GM19468 (cell line): ENCODE measurements around the gene ITIH4.

ENCODE experiments used
- ATAC-seq: cut with Tn5 transposase; IDR thresholded peaks from one replicate; pipeline ENCODE4 v1.9.1; 2021; ENCODE audit warnings: mild to moderate bottlenecking, moderate library complexity, moderate number of reproducible peaks; ENCODE audit not compliant: unreplicated experiment; ENCODE audit errors: extremely low read depth

The ITIH4 gene

DNA sequence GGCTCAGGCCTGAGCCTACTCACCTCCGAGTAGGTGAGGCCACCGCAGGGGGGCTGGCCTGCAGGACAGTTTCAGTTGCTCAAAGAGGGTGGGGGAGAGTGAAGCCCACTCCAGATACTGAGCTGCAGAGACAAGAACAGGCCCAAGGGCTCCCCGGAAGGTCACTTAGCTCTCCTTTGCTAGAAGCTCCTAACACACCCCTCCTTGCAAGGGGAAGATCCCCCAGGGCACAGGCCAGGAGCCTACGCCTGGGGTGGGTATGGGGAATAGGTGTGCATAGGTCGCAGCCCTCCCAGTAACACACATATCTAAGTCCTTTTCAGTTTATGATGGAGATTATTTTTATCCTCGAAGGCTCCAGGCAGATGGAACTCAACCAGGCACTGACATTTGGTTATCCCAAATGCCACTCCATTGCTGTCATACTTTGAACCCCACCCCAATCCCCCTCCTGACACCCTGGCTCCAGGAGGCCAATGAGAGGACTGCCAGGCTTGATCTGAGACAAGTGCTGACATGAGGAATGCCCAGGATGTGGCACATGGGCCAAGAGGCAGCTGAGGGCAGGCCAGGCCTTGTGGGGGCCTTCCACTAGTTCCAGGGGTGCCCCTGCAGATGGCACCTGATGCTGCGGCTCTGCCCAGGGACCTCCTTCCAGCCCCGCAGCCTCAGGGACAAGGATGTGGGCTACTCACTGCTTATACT, 5.4 kb upstream of the ITIH4 start:
- ATAC-seq: no peak

DNA sequence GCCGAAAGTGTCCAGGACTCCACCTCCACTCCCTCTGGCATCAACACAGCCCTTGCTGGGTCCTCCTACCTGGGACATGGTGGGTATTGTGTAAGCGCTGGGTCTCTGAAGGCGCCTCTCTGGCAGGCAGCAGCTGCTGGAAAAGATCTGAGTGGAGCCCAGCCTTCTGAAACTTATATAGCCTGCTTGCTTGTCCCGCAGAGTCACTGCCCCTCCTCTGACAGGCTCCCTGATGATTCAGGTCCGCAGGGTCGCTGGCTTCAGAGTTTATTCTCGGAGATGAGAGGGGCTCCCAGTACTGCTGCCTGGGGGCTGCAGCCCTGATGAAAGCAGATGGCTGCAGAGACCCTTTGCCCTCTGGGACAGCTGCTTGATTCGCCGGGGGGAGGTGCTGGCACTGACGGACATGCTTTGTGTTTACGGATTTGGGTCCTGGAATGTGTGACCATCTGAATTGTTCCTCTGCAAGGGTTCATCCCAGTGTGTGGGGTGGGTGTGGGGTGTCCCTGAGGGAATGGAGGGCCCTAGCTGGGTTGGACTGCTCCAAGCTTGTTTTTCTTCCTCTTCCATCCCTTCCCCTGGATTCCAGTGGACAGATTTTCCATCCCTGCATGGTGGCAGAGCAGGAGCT, 4.5 kb upstream of the ITIH4 start, which contains the start of gene MUSTN1:
TSS of gene MUSTN1 (minus strand) at position 149 of the 631 bp plus-strand sequence. CDS start at position 78, 71 bp downstream.
- no peak for ATAC-seq

DNA sequence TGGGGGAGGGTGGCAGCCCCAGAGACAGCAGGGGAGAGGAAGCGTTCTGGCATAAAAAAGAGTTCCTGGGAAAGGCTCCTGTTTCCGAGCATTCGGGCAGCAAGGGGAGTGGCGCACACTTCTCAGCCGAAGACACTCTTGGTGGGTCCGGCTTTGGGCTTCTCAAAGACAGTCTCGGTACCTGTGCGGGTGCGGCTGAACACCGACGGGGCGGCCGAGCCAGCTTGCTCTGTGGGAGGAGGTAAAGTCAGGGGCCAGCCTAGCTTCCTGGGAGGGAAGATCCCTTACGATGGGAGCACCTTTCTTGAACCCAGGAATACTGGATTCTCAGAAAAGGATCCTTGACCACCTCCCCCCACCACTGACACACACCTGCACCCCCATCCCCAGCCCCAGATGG, 2.7 kb upstream of the ITIH4 start:
- no peak for ATAC-seq

DNA sequence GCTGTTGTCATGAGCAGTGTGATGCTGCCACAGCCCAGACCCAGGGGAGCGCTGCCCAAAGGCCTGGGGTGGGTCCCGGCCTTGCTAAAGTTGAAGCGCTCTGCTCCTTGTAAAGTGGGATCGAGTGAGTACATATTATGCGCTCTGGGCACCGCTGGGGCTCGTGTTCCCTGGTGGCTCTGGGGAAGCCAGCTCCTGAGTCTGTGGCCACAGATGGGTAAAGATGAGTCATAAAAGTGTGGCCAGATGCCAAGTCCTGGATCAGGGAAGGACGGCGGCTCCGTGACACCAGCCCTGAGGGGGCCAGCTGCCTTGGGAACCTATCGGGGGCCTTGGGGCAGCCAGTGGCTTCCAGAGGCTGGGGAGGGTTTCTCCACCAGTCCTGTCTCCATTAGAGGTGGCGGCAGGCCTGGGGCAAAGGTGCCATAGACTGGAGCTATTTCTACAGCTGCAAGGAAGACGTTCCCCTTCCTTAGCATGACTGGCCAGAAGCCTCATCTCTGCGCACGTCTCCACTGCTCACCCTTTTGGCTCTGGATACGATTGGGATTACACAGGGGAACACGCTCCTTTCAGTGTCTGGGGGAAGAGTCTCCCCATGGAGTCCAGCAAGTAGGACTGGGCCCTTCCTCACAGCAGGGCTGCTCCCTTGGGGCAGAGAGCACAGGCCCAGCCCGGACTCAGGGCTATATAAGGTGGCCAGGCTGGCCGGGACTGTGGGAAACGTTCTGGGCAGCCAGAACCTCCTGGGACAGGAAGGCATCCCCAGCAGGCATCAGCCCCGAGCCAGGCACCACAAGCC, 1.2 kb upstream of the ITIH4 start:
- no peak for ATAC-seq

DNA sequence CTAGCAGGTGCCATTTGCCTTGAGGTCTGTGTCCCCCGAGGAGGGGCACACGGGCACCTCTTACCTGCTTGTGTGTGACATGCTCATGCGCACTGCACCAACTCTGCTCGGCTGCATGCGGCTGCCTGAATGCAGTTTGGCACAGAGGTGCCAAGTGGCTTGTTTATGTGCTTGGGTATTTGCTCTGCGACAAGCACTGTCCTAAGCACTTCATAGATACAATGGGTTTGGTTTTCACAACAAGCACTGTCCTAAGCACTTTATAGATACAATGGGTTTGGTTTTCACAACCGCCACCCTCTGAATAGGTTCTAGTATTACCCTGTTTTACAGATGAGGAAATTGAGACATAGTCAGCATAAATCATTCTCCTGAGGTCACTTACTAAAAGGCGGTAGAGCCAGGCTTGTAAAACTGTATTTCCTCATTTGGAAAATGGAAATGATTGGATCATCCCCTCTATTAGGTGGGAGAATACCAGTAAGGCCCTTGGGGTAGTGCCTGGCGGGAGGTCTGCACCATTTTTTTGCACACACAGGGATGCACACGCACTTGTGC, 487 bp downstream of the ITIH4 start:
- ATAC-seq: no peak

DNA sequence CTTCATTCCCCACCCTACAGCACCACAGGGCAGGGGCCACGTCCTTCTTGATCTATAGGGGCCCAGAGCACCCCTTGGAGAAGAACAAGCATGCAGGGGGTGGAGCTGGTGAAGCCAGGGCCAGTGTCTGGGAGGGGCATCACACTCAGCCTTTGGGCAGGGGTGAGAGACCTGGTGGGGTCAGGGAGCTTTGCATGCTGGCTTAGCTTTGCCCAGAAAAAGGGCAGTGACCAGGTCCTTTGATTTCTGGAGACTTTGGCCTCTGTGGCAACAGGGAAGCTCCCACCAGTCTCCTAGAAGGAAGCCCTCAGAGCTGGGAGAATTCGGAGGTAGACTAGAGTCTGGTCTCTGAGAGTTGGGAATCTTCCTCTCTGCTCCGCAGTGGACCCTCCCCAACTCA, 990 bp downstream of the ITIH4 start:
- ATAC-seq: no peak

DNA sequence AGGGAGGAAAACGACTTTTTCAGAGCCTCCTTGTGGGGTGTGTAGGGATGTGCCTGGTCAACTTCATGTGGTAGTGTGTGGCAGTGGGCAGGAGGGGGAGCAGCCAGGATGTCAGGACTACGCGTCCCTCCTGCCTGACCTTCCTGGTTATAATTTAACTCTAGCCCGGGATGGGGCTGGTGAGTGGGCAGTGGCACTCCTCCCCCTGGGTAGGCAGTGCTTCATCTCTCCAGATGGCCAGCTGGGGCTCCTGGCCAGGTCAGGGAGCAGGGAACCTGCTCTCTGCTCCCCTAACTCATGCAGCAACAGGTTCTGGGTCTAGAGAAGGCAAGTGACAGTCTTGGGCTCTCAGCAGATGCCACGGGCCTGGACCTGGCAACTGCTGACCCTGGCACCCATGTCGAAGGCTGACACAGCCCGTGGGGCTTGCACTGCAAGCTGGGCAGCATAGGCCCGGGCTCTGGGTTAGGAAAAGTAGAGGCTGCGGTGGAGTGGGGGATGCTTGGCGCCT, 2.6 kb downstream of the ITIH4 start:
- ATAC-seq: no peak

DNA sequence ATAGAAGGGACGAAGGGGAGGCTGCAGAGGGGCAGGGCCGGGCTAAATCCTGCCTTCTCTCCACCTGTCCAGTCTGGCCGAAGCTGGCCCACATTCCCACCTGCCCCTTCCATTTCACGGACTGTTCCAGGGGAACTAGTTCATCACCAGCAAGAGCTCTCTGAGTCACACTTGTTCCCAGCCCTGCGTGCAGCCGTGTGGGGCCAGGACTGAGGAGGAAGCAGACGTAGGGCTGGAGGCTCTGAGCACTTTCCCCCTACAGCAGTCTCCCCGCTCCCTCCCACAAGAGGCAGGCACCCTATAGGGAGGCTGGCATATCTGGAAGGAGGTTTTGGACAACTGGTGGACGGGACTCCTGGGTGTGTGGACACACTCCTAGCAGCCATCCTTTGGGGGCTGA, 3.0 kb downstream of the ITIH4 start:
- no peak for ATAC-seq

DNA sequence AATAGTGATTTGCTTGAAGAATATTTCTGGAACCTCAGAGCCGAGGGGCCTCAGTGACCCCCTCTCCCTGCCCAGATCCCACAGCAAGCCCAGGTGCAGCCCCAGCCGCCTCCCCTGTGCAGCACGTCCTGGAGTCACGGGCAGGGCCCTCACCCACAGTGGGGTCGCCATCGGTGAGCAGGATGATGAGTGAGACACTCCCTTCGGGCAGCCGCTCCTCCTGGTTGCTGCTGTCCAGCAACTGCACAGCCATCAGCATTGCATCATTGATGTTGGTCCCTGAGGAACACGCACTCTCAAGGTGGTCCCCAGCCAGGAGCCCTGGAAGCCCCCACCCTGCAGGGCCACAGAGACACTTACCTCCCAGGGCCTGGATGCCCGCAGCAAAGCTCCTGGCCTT, 6.4 kb downstream of the ITIH4 start:
- no peak for ATAC-seq

DNA sequence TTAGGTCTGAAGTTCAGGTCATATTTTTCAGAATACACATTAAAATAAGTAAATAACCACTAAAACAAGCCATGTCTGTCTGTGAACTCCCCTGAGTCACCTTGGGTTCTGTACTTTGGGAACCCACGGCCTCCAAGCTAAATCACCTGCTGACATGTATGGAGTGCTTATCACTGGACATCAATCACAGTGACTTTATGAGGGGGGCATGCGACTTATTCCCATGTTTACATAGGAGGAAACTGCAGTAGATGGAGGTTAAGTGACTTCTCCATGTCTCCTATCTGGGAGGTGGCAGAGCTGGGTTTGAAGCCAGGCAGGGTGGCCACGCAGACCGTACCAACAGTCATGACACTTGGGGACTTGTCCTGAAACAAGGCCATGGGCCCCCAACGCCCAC, 8.1 kb downstream of the ITIH4 start:
- no peak for ATAC-seq

DNA sequence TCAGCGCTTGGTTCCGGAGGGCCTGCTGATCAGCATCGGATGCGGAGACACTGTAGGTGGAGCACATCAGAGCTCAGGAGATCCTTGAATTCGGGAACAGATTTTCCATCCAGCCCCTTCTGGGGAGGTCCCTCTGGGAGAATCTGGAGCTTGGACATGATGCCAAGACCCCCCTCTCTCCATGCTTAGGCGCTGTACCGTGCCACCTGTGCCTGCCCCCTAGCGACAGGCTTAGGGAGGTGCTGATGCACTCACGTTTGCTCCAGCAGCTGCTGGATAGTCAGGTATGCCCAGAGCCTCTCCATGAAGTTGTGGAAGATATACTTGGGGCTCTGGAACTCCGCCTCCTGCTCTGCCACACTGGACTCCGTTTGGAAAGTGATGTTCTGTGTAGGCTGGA, 9.7 kb downstream of the ITIH4 start:
- ATAC-seq: no peak

DNA sequence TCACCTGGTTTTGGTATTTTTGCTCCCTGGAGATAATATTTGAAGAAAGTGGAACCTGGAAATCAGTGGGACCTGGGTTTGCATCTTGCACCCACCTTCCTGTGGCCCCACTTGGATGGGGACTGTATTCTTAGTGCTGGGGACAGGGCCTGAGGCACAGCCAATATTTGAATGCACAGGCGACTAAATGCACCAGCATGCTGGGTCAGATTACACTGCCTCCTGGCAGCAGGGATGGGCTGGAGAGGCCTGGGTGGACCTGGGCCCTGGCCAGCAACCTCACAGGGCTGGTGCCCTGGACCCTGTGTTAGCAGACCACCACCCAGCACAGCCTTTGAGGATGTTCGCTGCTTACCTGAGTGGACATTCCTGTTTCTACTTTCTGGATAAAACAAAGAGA, 10.5 kb downstream of the ITIH4 start:
- no peak for ATAC-seq

DNA sequence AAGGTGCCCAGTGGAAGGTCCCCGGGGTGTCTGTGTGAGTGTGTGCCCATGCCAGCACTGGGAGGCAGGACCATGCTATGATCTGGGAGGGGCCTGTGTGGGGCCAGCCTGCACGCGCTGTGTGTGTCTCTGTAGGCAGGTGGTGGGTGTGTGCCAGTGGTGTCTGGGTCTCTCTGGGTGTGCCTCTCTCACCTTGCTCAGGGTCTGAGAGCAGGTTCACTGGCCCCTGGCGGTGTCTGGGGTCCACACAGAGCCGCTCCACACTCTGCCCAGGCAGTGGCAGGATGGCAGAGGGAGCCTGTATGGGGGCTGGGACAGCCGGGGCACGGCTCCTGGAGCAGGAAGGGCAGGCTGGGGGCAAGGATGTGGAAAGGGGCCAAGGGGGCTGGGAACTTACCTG, 12.6 kb downstream of the ITIH4 start:
- ATAC-seq: no peak

DNA sequence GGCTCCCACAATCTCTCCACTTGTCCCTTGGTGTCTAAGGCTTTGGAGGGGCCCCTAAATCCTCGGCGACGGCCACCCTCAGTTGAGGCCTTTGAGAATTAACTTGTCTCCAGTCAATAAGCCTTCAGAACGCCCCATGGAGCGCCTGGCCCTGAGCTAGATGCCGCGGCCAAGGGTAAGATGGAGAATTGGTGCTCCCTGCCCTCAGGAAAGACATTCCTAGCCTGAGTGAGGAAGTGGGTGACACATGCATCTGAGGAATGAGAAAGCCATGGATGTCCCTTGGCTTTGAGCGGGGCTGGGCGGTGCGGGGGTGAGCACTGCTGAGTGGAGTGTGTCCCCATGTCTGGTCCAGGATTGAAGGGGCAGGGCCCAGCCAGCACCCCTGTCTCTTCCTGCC, 13.3 kb downstream of the ITIH4 start:
- no peak for ATAC-seq

DNA sequence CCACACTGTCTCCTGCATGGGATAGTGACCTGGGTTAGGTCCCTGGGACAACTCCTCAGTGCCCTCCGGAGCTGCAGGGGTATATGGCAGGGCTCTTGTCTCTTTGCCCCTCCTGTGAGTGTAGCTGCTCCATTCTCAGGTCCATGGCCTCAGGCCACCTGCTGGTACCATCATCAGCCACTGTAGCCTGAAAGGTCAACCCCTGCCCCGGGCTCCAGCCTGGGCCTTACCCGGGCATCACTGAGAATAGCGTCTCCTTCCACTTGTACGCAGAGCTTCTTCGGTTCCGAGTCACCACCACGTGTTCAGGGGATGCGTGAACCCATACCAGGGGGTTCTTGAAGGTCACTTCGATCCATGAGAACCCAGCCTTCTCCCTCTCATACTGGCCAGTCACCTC, 13.8 kb downstream of the ITIH4 start:
- no peak for ATAC-seq

DNA sequence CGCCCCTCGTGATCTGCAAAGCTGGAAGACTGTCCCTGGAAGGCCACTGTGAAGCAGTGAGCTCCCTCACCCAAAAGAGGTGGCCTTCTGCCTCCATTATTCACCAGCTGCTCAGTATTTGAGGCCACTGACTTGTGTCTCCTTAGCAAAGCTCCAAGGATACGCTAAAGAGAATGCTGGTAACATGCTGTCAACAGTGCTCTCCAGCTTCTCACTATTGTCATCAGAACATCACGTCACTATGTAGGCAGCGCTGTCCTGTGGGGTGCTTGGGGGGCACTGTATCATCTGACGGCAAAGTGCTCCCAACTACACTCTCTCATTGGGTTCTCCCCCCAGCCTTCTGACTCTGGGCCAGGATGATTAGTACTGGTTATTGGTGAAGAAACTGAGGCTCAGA, 14.3 kb downstream of the ITIH4 start:
- no peak for ATAC-seq

DNA sequence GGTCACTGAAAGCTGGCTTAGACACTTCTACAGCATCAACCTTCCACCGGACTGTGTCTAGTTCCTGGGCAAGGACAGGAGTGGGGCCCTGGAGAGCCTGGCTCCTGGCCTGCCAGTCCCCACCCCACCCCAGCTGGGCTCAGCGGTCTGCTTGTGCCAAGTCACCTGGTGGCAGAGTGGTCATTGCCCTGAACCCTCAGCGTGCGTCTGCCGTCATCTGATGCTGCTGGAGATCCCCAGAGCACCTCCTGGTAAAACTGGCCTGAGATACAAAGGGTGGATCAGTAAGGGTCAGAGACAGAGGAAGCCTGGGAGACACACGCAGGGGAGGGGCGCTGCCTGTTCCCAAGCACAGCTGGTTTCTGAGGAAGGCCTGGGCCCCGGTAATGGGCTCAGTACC, 16.7 kb downstream of the ITIH4 start:
- no peak for ATAC-seq

DNA sequence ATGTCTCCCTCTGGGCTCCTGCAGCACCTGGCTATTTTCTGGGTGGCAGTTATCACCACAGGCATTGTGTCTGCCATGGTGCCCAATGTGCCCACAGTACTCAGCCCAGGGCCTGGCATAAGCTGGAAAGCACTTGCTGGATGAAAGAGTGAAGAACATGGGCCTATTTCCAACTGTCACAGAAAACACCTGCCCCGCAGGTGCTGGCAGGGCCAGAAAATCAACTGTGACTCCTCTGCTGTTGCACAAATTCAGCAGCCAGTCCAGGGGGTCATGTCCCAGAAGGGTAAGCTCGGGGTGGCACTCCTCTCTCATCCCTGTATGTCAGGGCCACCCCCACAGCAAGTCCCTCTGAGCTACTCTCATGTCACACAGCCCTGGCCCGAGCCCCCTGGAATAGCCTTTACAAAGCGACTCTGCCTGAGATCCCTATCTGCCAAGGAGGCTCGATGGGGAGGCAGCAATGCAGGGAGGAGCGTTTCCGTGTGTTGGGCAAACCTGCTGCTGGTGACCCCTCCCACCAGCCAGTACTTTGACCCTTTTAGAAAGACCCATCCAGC, 18.9 kb downstream of the ITIH4 start:
- ATAC-seq: no peak

DNA sequence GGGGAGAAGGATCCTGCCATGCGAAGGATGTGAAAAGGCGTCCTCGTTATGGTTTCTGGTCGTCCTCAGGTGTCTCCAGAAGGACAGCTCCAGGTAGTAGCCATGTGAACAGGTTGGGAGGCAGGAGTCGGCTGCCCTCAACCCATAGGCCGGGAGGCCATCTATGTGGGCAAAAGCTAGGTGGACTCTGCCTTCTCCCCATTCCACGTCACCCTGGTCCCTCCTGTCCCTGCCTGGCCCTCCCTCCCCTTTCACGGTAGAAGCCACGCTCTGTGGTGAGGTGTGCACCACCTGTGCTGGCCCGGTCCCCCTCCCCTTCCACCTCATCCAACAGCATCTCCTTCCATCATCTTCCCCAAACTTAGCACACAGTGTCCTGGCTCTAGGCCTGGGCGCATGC, 19.5 kb downstream of the ITIH4 start:
- ATAC-seq: no peak

DNA sequence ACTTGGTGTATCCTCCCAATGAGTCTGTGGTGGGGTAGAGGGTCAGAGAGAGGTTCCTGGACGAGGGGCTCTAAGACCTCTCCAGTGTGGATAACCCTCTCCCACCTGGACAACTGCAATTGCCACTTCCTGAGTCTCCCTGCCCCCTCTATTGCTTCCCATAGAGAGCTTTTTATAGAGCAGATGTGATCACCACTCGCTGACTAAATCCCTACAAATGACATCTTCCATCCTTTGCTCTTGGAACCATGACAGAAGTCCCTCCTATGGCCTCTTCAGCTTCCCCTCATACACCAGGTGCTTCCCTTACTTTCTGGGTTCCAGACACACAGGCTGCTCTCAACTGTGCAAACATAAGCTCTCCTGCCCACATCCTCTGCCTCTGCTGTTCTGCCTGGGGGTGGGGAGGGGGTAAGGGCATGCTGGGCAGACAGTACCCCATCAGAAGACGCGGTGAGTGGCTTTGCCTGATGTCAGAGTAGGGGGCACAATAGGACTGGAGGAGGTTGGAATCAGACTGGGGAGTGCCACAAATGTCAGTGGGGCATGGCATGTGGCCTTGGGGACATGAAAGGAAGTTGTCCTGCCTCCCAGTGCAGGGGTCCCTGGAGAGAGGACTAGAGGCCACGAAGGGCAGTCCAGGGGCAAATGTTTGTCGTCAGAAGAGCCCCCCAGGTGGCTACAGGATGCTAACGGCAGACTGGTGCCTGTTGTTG, 20.7 kb downstream of the ITIH4 start:
- ATAC-seq: no peak
